Caki2 (cell line): ENCODE results near the gene CRISP2. TPM values are rescaled to one million over a fixed set of nuclear protein-coding genes. Genes with fewer than 3 reads are reported as not detected.
"Not testable (repeated sequence)": the region's sequence is repeated elsewhere in the genome, so short reads cannot be mapped to it uniquely, and the experiment has no call there.

Experiments used
- DNase-seq: peaks from one replicate; pipeline ENCODE4 v3.0.0-alpha.2; 2015; ENCODE audit warnings: low read depth
- in situ Hi-C: cut with HindIII; loops from 2 replicates; pipeline ENCODE4 v1.10.0; 2016; ENCODE audit warnings: low sequenced_read_pairs, low pct_unique_long_range_greater_than_20kb, mixed read lengths
- total RNA-seq: library from RNA; depleted of rRNA; stranded (reverse); fragments of >200 nt; shearing (Covaris generic); gene quantifications from 2 replicates; pipeline ENCODE4 v1.2.3, GENCODE V29; 2014; ENCODE audit warnings: low replicate concordance; rRNA removed

Gene CRISP2
- total RNA-seq, 1 experiment from 2014 or later, result not detected

GRCh38 chr6:49664817-49665216 lies 48.5 kb downstream of the CRISP2 start:
- no peak for DNase-seq
- in situ Hi-C loops, result no loop called here

DNA sequence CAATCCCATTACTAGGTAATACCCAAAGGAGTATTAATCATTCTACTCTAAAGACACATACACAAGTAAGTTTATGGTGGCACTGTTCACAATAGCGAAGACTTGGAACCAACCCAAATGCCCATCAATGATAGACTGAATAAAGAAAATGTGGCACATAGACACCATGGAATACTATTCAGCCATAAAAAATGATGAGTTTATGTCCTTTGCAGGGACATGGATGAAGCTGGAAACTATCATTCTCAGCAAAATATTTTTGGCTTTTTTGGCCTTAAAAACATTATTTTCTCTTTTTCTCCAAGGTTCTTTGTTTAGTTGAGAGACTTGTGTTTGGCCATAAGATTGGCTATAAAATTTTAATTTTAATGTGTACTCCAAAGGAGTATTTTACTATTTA lies 49.3 kb downstream of the CRISP2 start:
- DNase-seq, in situ Hi-C loops: not testable (repeated sequence)

- in situ Hi-C loops, result no loop called here
Measured at GRCh38 chr6:49662892-49663261, 50.5 kb downstream of the CRISP2 start.

DNA sequence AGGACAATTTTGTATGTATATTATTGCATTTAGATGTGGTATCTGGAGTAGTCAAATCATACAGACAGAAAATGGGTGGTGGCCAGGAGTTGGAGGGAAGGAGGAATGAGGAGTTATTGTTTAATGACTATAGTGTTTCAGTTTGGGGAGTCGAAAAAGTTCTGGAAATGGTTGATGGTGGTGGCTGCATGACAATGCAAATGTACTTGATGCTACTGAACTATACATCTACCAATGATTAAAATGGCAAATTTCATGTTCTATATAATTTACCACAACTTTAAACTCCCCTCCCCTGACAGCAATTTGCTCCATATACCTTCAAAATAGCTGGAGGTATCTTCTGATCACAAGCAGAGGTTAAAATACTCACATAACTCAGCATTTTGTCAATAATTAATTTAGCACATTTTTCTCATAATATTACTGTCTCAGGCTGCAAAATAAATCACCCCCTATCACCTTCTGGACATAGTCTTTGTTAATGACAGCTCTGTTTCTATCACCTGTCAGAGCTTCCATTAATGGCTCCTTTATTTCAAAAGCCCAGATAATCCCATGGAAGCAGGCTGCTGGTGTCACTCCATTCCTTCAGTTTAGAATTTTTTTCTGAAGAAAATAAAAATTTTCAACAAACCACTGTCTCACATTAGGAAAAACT lies 51.0 kb downstream of the CRISP2 start:
- in situ Hi-C loops, result no loop called here
- no peak for DNase-seq

More at GRCh38 chr6:49662892-49663261, 50.5 kb downstream of the CRISP2 start:
- no peak for DNase-seq

- DNase-seq, result no peak
- in situ Hi-C loops, result no loop called here
Measured at GRCh38 chr6:49653942-49654341, 59.4 kb downstream of the CRISP2 start.

GRCh38 chr6:49653438-49653837 lies 59.9 kb downstream of the CRISP2 start:
- no peak for DNase-seq
- in situ Hi-C loops, result no loop called here

- in situ Hi-C loops, result no loop called here
- DNase-seq, result no peak
Measured at GRCh38 chr6:49651239-49651638, 62.1 kb downstream of the CRISP2 start.

DNA sequence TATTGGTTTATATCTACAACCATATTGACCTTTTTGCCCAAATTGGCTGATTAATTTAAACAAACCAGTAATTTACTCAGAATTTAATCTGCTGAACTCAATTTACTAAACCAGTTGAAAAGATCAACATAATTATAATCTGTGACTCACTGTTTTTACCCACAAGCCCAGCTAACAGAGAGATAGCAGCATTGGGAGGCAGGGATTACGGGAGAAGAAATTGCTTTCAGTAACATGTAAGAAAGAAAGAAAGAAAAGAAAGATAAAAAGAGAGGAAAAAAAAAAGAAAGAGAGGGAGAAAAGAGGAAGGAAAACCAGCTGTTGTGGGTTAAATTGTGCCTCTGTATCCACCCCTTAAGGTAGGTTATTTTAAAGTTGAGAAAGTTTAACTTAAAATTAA lies 63.4 kb downstream of the CRISP2 start:
- in situ Hi-C loops, result no loop called here
- DNase-seq, result no peak

GRCh38 chr6:49648036-49648435 lies 65.3 kb downstream of the CRISP2 start:
- in situ Hi-C loops, result no loop called here
- no peak for DNase-seq

DNA sequence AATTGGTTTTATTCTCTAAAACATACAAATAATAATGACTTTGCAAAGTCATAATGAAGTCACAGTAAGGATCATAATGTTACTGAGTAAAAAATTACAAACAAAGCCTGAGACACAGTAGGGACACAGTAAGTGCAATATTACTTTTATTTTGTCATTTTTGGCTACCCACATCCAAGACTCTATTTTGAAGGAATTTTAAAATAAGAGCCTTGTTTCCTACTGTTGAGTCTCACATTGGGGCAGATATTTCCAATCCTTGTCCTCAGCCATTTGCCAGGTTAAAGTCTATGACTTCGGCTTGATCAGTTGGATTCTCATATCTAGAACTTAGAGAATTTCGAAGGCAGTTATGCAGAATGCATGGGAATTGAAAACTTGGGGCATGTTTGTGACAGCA lies 65.9 kb downstream of the CRISP2 start:
- DNase-seq, result no peak
- in situ Hi-C loops, result no loop called here

DNA sequence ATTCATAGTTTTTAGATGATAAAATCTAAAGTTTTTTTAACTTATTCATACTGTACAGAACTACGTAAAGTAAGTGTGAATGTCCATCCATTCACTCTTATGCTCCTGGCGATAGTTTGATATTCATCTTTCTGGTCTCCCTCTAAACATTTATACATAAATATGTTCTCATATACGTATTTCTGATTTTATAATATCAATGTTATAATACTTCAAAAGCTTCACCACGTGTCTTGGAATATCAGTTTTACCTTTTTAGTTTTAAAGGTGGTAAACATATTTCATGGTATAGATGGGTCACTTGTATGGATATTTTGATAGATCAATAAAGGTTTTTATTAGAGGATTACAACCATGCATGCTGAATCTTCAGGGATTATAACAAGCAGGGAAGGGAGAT lies 66.4 kb downstream of the CRISP2 start:
- DNase-seq, result no peak
- in situ Hi-C loops, result no loop called here

DNA sequence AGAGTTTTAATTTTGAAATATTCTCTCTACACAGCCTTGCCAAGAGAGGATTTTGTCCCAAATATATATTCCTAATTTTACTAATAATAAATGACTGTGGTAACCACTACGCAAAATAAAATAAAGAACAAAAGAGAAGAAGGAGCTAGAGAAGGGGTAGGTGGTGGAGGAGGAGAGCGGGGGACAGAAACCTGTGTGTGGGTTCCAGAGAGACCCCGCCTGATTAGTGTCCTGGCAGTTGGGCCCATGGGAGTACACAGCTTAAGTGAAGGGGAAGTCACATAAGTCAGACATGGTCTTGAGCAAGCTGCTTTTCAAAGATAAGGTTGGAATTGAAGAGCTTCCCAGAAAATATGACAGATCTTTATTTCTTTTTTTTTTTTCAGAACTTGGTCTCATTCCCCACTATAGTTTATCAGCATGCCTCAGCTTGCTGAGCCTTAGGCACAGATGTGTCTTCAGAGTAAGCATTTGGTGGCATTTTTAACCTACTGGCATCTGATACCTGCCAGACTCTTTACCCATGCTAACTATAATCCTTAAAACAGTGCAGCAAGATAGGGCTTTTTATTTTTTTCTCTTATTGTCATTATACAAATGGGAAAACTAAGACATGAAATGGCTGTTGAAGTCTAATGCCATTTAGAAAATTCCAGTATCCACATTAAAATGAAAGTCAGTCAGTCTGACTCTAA lies 67.1 kb downstream of the CRISP2 start:
- no peak for DNase-seq
- in situ Hi-C loops, result no loop called here

GRCh38 chr6:49645139-49645538 lies 68.2 kb downstream of the CRISP2 start:
- in situ Hi-C loops, result no loop called here

More at GRCh38 chr6:49645139-49645538, 68.2 kb downstream of the CRISP2 start:
- no peak for DNase-seq

Other genes with a start within 250 kb of the CRISP2 start
- gene GLYATL3, start 213.6 kb downstream of the CRISP2 start, total RNA-seq, result not detected in 2 replicates
- not detected in 2 replicates for gene C6orf141, start 162.9 kb downstream of the CRISP2 start, total RNA-seq
- gene RHAG, start 76.7 kb downstream of the CRISP2 start, total RNA-seq, result not detected in 2 replicates
- gene CRISP3, start 30.8 kb upstream of the CRISP2 start, total RNA-seq, result not detected in 2 replicates
- gene PGK2, start 73.7 kb upstream of the CRISP2 start, total RNA-seq, result not detected in 2 replicates
- not detected in 2 replicates for gene CRISP1, start 153.0 kb upstream of the CRISP2 start, total RNA-seq